ENCODE data around the gene GIMD1.
"Not testable (repeated sequence)": the region's sequence is repeated elsewhere in the genome, so short reads cannot be mapped to it uniquely, and the experiment has no call there.

Gene GIMD1

DNA sequence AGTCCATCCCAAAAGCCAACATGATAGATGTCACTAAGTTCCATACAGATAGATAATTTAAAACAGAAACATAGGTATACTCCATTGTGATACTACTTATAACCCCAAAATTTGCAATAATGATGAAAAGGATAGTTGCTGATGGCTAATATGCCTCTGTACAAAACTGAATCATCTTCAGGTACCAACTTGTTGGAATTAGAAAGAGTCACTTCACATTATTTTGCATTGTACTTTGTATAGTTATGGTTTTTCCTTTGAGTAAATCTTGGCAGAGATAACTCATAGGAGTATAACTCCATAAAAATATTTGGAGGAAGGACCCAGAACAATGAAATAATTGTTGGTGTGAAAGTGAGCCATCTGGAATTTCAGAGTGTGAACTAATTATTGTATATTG is 17.6 kb downstream of the GIMD1 start:
- no peak for DNase-seq (ENCODE audit: low read depth, low spot score)

DNA sequence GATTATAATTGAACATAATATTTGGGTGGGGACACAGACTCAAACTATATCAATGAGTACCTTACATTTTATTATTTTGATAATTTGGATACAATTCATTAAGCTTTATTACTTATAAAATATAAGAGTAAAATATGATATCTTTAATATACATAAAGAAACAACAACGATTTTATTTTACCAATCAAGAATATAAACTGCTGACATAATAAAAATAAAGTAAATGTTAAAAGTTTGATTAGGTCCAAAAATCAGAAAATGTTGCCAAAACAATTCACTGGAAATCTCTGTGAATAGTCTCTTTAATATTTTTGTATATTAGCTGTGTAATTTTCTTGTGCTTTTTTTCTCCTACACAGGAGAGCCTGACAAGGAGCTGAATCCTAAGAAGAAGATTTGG is 21.4 kb downstream of the GIMD1 start:
- no peak for DNase-seq (ENCODE audit: low read depth, low spot score)

DNA sequence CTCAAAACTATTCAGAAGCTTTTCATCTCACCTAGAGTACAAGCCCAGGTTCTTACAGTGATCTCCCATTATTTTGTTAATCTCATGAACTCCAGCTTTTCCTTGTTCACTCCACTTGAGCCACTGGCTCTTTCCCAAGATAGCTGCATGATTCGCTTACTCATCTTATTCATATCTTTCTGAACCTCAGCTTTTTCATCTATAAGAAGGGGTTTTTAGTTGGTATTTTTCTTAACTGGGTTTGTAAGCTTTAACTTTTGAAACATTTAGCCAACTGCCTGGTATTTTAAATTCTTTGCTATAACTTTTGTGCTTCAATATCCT is 24.0 kb downstream of the GIMD1 start:
- no peak for DNase-seq (ENCODE audit: low read depth, low spot score)

DNA sequence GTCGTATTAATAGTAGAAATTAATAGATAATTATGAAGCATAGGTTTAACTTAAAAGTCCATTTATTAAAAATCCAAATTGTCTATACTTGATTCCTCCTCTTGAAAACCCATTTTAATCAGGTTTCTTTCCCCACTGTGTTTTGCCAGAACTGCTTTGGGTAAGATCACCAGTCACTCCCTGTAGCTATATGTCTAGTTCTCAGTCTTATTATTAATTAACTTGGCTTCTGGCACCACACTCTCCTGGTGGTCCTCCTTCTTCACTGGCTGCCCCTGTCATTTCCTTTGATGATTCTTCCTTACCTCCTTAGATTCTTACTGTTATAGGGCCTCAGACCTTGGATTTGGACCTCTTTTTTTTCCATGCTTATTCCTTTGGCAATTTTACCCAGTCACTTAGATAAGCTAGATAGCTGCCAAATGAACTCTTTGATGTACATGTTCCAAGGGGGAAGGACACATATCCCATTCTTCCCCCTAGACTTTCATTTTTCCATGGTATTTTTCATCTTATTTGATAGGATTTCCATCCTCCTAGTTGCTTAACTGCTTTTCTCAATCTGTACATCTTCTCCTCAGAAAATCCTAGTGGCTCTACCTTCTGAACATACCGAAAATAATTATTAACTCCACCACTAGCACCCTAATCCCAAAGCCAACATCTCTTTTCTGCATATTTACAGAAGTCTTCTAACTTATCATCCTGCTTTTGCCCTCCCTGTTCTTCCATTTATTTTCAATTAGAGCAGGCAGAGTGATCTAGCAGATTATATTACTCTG is 24.5 kb downstream of the GIMD1 start:
- no peak for DNase-seq (ENCODE audit: low read depth, low spot score)

DNA sequence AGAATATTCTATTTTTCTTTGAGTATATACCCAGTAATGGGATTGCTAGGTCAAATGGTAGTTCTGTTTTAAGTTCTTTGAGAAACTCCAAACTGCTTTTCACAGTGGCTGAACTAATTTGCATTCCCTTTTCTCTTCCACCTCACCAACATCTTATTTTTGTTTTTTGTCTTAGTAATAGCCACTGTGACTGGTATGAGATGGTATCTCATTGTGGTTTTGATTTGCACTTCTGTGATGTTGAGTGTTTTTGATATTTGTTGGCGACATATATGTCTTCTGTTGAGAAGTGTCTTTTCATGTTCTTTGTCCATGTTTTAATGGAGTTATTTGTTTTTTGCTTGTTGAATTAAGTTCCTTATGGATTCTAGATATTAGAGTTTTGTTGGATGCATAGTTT is 27.8 kb downstream of the GIMD1 start:
- DNase-seq (ENCODE audit: low read depth, low spot score): no peak

DNA sequence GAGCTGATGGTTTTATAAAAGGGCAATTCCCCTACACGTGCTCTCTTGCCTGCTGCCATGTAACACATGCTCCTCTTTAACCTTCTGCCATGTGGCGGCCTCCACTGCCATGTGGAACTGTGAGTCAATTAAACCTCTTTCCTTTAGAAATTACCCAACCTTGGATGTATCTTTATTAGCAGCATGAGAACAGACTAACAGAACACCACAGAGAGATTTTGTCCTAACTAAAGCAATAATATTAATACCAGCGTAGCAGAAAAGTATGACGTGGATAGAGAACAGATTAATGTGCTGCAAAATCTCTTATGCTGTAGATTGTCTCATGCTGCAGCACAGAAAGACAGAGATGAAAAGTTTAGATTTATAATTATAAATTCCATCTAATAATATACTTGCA is 29.1 kb downstream of the GIMD1 start:
- DNase-seq (ENCODE audit: low read depth, low spot score): no peak

DNA sequence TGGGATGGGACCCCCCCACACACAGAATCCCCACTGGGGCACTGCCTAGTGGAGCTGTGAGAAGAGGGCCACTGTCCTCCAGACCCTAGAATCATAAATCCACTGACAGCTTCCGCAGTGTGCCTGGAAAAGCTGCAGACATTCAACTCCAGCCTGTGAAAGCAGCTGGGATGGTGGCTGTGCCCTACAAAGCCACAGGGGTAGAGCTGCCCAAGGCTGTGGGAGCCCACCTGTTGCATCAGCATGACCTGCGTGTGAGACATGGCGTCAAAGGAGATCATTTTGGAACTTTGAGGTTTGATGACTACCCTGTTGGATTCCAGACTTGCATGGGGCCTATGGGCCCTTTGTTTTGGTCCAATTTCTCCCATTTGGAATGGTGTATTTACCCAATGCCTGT is 29.9 kb downstream of the GIMD1 start:
- DNase-seq (ENCODE audit: low read depth, low spot score): no peak

DNA sequence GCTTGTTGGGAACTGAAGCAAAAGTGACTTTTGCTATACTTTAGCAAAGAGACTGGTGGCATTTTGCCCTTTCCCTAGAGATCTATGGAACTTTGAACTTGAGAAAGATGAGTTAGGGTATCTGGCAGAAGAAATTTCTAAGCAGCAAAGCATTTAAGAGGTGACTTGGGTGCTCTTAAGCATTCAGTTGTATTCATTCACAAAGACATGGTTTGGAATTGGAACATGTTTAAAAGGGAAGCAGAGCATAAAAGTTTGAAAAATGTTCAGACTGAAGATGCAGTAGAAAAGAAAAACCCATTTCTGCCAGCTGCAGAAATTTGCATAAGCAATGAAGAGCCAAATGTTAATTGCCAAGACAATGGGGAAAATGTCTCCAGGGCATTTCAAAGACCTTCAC is 30.7 kb downstream of the GIMD1 start:
- no peak for DNase-seq (ENCODE audit: low read depth, low spot score)

DNA sequence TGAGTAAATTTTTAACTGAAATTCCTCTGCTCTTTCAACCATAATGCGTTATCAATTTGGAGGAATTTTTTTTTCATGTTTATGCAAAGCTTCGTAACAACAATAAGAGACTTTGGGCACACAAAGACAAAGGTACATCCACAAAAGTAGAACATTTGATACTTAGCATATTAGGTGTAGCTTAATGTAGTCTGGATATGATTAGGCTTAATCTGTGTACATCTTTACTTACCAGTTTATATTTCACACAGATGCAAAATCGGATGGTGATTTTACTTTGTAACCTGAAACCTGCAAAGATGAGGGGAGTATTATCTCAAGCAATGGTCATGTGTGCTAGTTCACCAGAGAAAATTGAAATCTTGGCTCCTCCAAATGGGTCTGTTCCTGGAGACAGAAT is 32.0 kb downstream of the GIMD1 start:
- DNase-seq (ENCODE audit: low read depth, low spot score): no peak

DNA sequence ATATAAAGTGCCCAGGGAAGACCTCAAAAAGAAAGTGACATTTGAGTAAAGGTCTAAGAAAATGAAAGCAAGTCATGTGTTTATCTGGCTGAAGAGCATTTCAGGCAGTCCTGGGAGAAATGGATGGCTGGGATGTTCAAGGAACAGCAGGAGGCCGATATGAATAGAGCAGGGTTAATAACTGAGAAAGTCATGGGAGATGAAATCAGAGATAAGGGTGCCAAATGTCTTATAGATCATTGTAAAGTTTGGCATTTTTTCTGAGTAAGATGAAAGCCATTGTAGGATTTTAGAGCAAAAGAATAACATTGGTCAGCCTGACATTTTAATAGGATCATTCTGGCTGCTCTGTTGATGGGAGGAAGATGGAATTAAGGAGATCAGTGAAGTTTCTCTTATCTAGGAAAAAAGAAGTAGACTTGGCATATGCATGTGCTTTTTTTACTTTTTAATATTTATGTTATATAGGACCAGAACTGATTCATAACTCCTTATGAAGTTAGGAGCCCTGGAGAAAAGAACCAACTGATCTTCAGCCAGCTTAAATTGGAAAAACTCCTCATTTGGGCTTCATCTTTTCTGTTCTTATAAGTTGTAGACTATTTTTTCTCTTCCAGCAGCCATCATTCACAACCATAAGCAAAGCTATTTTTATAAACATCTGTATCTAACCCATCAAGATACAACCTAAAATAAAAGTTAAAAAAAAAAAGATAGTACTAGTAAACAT is 33.7 kb downstream of the GIMD1 start:
- DNase-seq (ENCODE audit: low read depth, low spot score): no peak

DNA sequence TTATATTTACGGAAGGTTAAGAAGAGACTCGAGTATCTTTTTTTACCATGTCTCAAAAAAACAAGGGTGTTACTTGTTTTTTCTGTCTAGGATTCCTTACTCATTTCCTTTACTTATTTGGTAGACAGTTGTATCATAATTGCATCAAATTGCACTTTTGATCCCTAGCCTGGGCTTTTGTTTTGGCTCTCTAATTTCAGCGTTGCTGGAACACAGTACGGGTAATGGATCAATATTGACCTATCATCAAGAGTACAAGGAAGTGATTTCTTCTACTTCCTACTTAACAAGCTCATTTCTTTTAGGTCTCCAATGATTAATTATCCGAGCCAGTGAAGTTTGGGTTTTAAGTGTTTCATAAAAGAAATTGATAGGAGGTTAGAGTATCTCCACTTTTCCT is 35.4 kb downstream of the GIMD1 start:
- no peak for DNase-seq (ENCODE audit: low read depth, low spot score)

DNA sequence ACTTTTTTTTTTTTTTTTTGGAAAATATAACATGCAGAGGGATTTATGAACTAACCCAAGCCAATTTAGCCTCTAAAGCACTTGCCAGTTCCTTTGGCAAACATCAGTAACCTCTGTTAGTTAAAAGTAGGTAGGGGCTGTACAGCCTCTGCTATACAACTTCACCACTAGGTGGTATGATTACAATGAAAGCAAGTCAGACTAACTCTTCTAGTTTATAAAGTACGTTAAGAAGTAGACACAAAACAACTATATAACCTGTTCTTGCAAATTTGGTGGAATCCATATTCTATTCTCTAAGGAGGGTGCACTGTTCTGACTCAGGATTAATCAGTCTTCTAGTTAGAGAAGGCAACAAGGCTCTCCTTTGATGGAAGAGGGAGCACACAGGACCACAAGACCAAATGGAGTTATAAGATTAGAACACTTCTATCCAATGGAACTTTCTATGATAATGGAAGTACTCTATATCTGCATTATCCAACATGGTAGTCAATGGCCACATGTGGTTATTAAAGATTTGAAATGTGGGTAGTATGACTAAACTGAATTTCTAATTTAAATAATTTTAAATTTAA is 39.4 kb downstream of the GIMD1 start:
- DNase-seq (ENCODE audit: low read depth, low spot score): no peak

DNA sequence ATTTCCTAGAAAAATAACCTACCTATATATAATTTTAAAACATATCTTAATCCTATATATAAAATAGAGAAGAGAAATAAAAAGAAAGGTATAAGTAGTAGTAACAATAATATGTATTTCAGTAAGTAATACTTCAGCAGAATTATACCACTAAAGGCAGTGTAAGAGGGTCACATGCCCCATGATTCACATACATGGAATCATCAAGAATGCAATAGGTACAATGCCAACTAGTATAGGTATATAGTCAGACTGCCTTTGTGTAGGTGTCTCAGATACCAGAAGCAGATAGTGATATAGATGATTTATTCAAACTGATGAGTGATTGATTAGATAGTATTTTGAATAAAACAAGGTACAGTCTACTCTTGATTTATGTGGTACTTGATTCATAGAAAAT is 42.8 kb downstream of the GIMD1 start:
- no peak for DNase-seq (ENCODE audit: low read depth, low spot score)

DNA sequence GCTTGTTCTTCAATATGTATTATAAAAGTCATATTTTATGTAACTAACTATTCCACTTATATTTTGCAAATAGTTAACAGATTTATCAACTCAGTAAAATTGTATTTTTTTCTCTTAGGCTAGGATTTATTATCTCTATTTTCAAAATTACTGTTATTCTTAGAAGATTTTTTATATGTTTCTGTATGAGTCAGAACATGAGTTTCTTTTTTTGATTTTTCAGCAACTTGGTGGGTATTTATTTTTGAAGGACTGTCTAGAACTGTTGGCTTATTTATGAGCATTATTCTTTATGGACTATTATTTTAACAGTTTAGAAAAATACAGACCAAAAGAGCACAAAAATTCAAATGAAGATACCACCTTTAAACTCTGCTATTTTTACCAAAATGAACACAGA is 45.5 kb downstream of the GIMD1 start:
- DNase-seq (ENCODE audit: low read depth, low spot score): no peak

DNA sequence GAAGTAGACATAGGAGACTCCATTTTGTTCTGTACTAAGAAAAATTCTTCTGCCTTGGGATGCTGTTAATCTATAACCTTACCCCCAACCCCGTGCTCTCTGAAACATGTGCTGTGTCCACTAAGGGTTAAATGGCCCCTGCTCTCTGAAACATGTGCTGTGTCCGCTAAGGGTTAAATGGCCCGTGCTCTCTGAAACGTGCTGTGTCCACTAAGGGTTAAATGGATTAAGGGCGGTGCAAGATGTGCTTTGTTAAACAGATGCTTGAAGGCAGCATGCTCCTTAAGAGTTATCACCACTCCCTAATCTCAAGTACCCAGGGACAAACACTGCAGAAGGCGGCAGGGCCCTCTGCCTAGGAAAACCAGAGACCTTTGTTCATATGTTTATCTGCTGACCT is 46.8 kb downstream of the GIMD1 start:
- not testable (repeated sequence) for DNase-seq (ENCODE audit: low read depth, low spot score)

DNA sequence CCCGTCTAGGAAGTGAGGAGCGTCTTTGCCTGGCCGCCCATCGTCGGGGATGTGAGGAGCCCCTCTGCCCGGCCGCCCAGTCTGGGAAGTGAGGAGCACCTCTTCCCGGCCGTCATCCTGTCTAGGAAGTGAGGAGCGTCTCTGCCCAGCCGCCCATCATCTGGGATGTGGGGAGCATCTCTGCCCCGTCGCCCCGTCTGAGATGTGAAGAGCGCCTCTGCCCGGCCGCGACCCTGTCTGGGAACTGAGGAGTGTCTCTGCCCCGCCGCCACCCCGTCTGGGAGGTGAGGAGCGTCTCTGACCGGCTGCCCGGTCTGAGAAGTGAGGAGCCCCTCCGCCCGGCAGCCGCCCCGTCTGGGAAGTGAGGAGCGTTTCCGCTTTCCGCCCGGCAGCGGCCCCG is 47.4 kb downstream of the GIMD1 start:
- DNase-seq (ENCODE audit: low read depth, low spot score): not testable (repeated sequence)

DNA sequence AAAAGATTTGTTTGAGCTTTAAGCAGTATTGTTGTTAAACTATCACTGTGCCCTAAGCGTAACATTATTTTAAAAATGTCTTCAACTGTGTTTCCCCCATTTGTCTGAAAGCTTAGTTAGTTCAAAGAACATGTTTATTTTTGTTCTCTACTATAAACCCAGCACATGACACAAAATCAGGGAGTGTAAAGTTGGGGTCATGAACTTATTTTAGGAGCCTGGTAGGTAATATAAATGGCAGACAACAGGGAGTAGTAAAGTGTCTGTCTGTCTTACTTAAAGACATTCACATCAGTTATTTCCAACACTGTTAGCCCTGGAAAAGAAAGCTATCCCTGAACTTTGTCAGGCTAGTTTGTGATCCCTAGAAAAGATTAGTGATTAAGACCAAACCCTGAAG is 48.3 kb downstream of the GIMD1 start:
- no peak for DNase-seq (ENCODE audit: low read depth, low spot score)

DNA sequence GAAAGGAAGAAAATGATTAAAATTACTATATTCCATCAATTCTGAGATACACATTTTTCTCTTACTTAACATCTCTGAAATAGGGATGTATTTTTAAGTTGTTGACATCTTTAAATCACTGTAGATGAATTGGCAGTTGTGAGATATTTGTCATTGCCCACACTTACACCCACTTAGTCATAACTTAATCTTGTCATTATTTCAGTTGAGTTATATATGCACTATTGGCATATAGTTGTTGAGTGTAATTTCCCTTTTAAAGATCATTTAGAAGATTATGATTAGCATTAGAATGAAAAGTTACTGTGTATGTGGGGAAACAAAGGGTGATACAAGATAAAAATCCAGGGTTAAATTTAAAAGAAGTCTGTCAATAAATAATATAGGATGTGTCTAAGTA is 50.1 kb downstream of the GIMD1 start:
- DNase-seq (ENCODE audit: low read depth, low spot score): no peak

DNA sequence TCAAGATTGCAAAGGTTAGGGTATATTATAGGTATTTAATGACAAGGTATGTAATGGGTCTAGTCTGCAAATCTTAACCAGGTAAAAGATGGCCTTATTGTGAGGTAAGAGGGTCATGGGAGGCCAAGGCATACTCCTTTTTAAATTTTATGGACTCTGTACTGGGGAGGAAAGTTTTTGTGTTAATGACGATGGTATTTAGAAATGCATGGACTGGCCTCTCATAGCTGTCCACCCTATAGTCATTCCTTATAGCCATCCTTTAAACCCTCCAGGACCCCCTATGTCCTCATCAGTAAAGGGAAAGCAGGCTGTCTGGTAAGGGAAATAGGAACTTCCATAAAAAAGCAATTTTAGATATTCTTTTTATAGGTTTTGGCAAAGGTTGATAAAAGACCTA is 50.8 kb downstream of the GIMD1 start:
- no peak for DNase-seq (ENCODE audit: low read depth, low spot score)

DNA sequence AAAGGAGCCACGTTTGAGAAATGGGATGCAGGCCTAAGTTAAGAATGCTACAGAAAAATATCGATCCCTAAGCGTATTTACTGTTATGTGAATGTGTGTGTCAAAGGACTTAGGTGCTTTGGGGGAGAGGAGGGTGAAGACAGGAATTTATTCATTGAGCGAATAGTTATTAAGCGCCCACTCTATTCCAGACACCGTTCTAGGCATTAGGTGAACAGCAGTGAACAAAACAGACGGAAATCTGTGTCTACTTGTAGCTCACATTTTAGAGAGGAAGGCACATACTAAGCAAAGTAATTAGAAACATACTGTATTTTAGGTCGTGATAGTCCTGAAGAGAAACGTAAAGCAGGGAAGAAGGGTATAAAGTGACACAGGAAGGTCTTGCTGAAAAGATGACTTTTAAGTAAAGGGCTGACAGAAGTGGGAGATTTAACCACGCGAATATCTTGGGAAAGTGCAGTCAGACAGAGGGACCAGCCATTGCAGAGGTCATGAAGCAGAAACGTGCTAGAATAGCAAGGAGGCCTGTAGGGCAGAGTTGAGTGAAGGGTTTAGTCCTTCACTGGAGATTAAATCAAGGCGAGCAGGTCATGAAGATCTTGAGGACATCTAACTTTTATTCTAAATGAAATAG is 51.7 kb downstream of the GIMD1 start:
- DNase-seq (ENCODE audit: low read depth, low spot score): no peak

DNA sequence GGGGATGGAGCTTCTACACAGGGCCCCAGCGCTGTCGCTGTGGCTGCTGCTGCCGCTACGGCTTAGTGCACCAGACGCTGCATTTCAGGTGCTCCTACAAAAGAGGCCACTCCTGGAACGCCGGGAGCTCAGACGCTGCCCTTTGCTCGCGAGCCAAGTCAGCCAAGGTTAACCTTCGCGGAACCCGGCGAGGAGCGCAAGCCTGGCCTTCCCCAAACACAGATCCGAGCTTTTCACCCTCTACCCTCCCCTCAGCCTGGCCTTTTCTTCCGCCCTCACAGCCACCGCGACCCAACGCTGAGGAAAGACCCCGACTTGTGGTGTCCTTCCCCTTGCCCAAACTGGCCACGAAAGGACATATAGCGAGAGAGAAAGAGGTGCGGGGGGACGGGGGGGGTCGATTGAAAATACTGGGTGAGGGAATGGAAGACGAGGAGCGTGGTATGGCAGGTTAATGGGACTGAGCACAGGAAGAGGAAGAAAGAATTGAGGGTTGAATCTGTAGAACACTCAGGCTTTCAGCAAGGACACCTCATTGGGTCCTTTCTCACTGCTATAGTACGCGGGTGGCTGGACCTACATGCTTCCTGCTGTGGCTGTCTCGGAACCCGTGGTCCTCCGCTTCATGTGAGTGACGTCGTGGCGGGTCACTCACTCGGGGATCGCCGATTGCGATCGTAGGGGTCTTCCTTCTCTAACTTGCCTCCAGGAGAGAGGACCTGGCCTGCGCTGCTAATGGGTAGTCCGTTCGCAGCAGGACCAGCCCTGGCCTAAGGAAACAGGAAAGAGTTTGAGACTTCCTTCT is 52.4 kb downstream of the GIMD1 start, which contains the start of the genes AIMP1 and TBCK:
TSS of gene AIMP1 (plus strand) at position 583 of the 805 bp plus-strand sequence. CDS start 8,460 bp downstream, outside the sequence.
TSS of gene TBCK (minus strand) at position 242 of the 805 bp plus-strand sequence. CDS start 7,249 bp downstream, outside the sequence.
- peak; percentile 85 for DNase-seq (ENCODE audit: low read depth, low spot score)
